SH-SY5Y (cell line): ENCODE measurements around the gene FBXO34.

Source experiments
- GATA2 ChIP-seq: IDR thresholded peaks from 2 replicates; pipeline ENCODE4 v1.6.1; 2011; ENCODE audit warnings: mild to moderate bottlenecking, low read depth, low read length
- GATA3 ChIP-seq: IDR thresholded peaks from 2 replicates; pipeline ENCODE4 v1.6.1; 2011; ENCODE audit warnings: low read depth, mild to moderate bottlenecking, low read length, moderate library complexity

- no peak for TF ChIP-seq GATA2
- no peak for TF ChIP-seq GATA3
Measured at GRCh38 chr14:55267820-55268219, 3.4 kb upstream of the FBXO34 start.
